HEK293T (cell line): ENCODE results near the gene MYL3.

Experiments
- ARNT ChIP-seq: fragments of 450-650 bp; IDR thresholded peaks from 2 replicates; pipeline ENCODE4 v1.6.1; 2017; ENCODE audit warnings: mild to moderate bottlenecking
- BHLHE40 ChIP-seq: fragments of 450-650 bp; IDR thresholded peaks from 2 replicates; pipeline ENCODE4 v1.6.1; 2016; ENCODE audit warnings: mild to moderate bottlenecking, moderate library complexity, borderline replicate concordance
- CTBP1 ChIP-seq: fragments of 450-650 bp; IDR thresholded peaks from 2 replicates; pipeline ENCODE4 v1.6.1; 2016; ENCODE audit warnings: borderline replicate concordance
- ELF4 ChIP-seq: fragments of 450-650 bp; IDR thresholded peaks from 2 replicates; pipeline ENCODE4 v1.6.1; 2017; ENCODE audit warnings: antibody characterized with exemption
- FOXA1 ChIP-seq: fragments of 450-650 bp; IDR thresholded peaks from 2 replicates; pipeline ENCODE4 v1.6.1; 2016; ENCODE audit warnings: mild to moderate bottlenecking
- FOXK2 ChIP-seq: fragments of 450-650 bp; IDR thresholded peaks from 2 replicates; pipeline ENCODE4 v1.6.1; 2016; ENCODE audit warnings: mild to moderate bottlenecking
- FOXM1 ChIP-seq: fragments of 450-650 bp; IDR thresholded peaks from 2 replicates; pipeline ENCODE4 v1.6.1; 2017; ENCODE audit warnings: mild to moderate bottlenecking, borderline replicate concordance
- HDGF ChIP-seq: fragments of 450-650 bp; IDR thresholded peaks from 2 replicates; pipeline ENCODE4 v1.6.1; 2017; ENCODE audit warnings: antibody characterized with exemption, borderline replicate concordance
- L3MBTL2 ChIP-seq: fragments of 450-650 bp; conservative IDR thresholded peaks from 2 replicates; pipeline ENCODE4 v1.6.1; 2016; ENCODE audit warnings: mild to moderate bottlenecking
- NFRKB ChIP-seq: fragments of 450-650 bp; IDR thresholded peaks from 2 replicates; pipeline ENCODE4 v1.6.1; 2016; ENCODE audit warnings: mild to moderate bottlenecking, moderate library complexity
- SP1 ChIP-seq: fragments of 450-650 bp; IDR thresholded peaks from 2 replicates; pipeline ENCODE4 v1.6.1; 2017
- SUZ12 ChIP-seq: fragments of 450-650 bp; IDR thresholded peaks from 2 replicates; pipeline ENCODE4 v1.6.1; 2016; ENCODE audit warnings: mild to moderate bottlenecking
- TARDBP ChIP-seq: fragments of 450-650 bp; IDR thresholded peaks from 2 replicates; pipeline ENCODE4 v1.6.1; 2016
- ZNF384 ChIP-seq: fragments of 450-650 bp; IDR thresholded peaks from 2 replicates; pipeline ENCODE4 v1.6.1; 2016

GRCh38 chr3:46898321-46899150 is 35.3 kb upstream of the MYL3 start:
- no peak for TF ChIP-seq SP1
- no peak for TF ChIP-seq ARNT
- no peak for TF ChIP-seq FOXM1
- no peak for TF ChIP-seq ZNF384
- TF ChIP-seq NFRKB: no peak
- TF ChIP-seq L3MBTL2: no peak
- no peak for TF ChIP-seq ELF4
- no peak for TF ChIP-seq FOXK2
- TF ChIP-seq SUZ12: no peak
- no peak for TF ChIP-seq BHLHE40
- no peak for TF ChIP-seq FOXA1
- TF ChIP-seq CTBP1: no peak
- TF ChIP-seq HDGF: no peak
- TF ChIP-seq TARDBP: no peak
